ENCODE data around the gene DNAJC8.
A peak's percentile ranks its signal among the peaks of the same experiment; 100 is the strongest.

Gene DNAJC8

GRCh38 chr1:28256197-28256827, 23.5 kb upstream of the DNAJC8 start (continued):
- TF ChIP-seq ZNF138 (tag by site-specific recombination; IDR thresholded peaks at IDR 0.05; ENCODE audit: borderline replicate concordance), result no peak
- no peak for TF ChIP-seq ZNF112 (tag by site-specific recombination; IDR thresholded peaks at IDR 0.05)
- no peak for TF ChIP-seq ZNF449 (tag by site-specific recombination; IDR thresholded peaks at IDR 0.05)
- TF ChIP-seq ZNF610 (tag by site-specific recombination; IDR thresholded peaks at IDR 0.05; ENCODE audit: borderline replicate concordance), result no peak
- no peak for TF ChIP-seq ZNF623 (tag by site-specific recombination; IDR thresholded peaks at IDR 0.05)
- no peak for TF ChIP-seq ZNF473 (tag by site-specific recombination; IDR thresholded peaks at IDR 0.05)
- TF ChIP-seq BCL11B (tag by site-specific recombination; IDR thresholded peaks at IDR 0.05; ENCODE audit: low read depth), result no peak
- TF ChIP-seq SP7 (tag by site-specific recombination; IDR thresholded peaks at IDR 0.05), result no peak
- no peak for TF ChIP-seq ZBTB10 (tag by site-specific recombination; IDR thresholded peaks at IDR 0.05)
- TF ChIP-seq KLF9 (tag by site-specific recombination; IDR thresholded peaks at IDR 0.05; ENCODE audit: low read depth), result no peak
- no peak for TF ChIP-seq REPIN1 (tag by site-specific recombination; IDR thresholded peaks at IDR 0.05; ENCODE audit: low read depth)
- TF ChIP-seq ZSCAN16 (tag by site-specific recombination; IDR thresholded peaks at IDR 0.05), result no peak
- TF ChIP-seq ZNF184 (tag by site-specific recombination; IDR thresholded peaks at IDR 0.05), result no peak
- no peak for TF ChIP-seq ZNF830 (tag by site-specific recombination; IDR thresholded peaks at IDR 0.05; ENCODE audit: low read depth)
- TF ChIP-seq ZNF266 (tag by site-specific recombination; IDR thresholded peaks at IDR 0.05; ENCODE audit: low read depth), result no peak
- TF ChIP-seq ZFP3 (tag by site-specific recombination; IDR thresholded peaks at IDR 0.05; ENCODE audit: low read depth), result 0 out of 2 replicates have a peak, but pooled peaks have one; percentile 50
- TF ChIP-seq ZBTB17 (tag by site-specific recombination; IDR thresholded peaks at IDR 0.05), result peak; percentile 86

GRCh38 chr1:28249866-28250295, 17.1 kb upstream of the DNAJC8 start:
- TF ChIP-seq SETDB1 (IDR thresholded peaks at IDR 0.05; ENCODE audit: insufficient read length, low read length) (peak; percentile 22), GLIS1 (tag by site-specific recombination; IDR thresholded peaks at IDR 0.05) (no peak)
- POLR2A ChIA-PET, result interaction anchor here (0.6 to 3.2 kb wide), 11 partner anchors 9 to 331 kb away, joined by 3 to 59 read pairs (median 12); partner anchors contain the start of genes ATP5IF1, MED18, PHACTR4 and SESN2
- H3K27ac ChIP-seq (ENCODE audit: extremely low read depth, low read depth, low read length), result peak overlapping the region; percentile 44
- H3K9me3 ChIP-seq (ENCODE audit: control insufficient read depth, insufficient read depth, low read depth, low read length), result no peaks in the 10 kb centered on the region
- no peaks in the 10 kb centered on the region for H3K36me3 ChIP-seq (ENCODE audit: control insufficient read depth in 2 of 2, insufficient read depth in 1 of 2, low read length in 2 of 2)
- H3K4me3 ChIP-seq (ENCODE audit: low read depth, low read length), result no peak overlapping the region
- CTCF ChIA-PET, result interaction anchor here (0.6 to 3.0 kb wide), 13 partner anchors 8 to 1390 kb away, joined by 3 to 42 read pairs (median 9); partner anchors contain the start of gene SESN2
- peaks cover 12% of the 10 kb centered on the region; the same call in 1 of the 2 replicates for H3K4me1 ChIP-seq (ENCODE audit: control insufficient read depth, insufficient read depth, low read length)
